Activated CD4-positive, alpha-beta T cell treated with anti-CD3 and anti-CD28 coated beads, Interleukin-2, amount 10 ng/mL, durations not matched to agents 7 days and 5 days (primary cell): ENCODE data around the gene PHF12. TPM values are rescaled to one million over a fixed set of nuclear protein-coding genes. Genes with fewer than 3 reads are reported as not detected.
A peak's percentile ranks its signal among the peaks of the same experiment; 100 is the strongest.

Experiments
- CTCF ChIA-PET: fragments of 350-600 bp; sonication (Branson Sonifier 250); formaldehyde crosslinking; loops from one replicate; lab custom pipeline; 2021; ENCODE audit warnings: antibody characterized with exemption; lab: Charles Lee
- POLR2A ChIA-PET: fragments of 350-600 bp; sonication (Branson Sonifier 250); formaldehyde crosslinking; loops from one replicate; lab custom pipeline; 2021; ENCODE audit warnings: antibody characterized with exemption; lab: Charles Lee
- DNase-seq: peaks from one replicate; pipeline ENCODE4 v3.0.0-alpha.2; 2020
- H3K27ac Mint-ChIP-seq: one replicate; pipeline ENCODE4 v1.8.0; 2021; ENCODE audit warnings: mild to moderate bottlenecking, moderate library complexity, mixed read lengths
- H3K27me3 Mint-ChIP-seq: one replicate; pipeline ENCODE4 v1.8.0; 2021; ENCODE audit warnings: mixed read lengths
- H3K36me3 Mint-ChIP-seq: one replicate; pipeline ENCODE4 v1.8.0; 2021; ENCODE audit warnings: low read depth, mixed read lengths
- H3K4me1 Mint-ChIP-seq: one replicate; pipeline ENCODE4 v1.8.0; 2021; ENCODE audit warnings: mixed read lengths
- H3K4me3 Mint-ChIP-seq: one replicate; pipeline ENCODE4 v1.8.0; 2021; ENCODE audit warnings: mild to moderate bottlenecking, moderate library complexity, mixed read lengths
- H3K9me3 Mint-ChIP-seq: one replicate; pipeline ENCODE4 v1.8.0; 2021; ENCODE audit warnings: mixed read lengths
- total RNA-seq, 2 experiments: library from RNA; stranded (reverse); gene quantifications; one replicate each; pipeline ENCODE4 v1.2.3, GENCODE V29; 2021

Gene PHF12
- 10 to 100 TPM; 72.3 to 78.1 TPM for total RNA-seq

- POLR2A ChIA-PET, result interaction anchor here (0.8 to 1.6 kb wide), 3 partner anchors 189 to 232 kb away, joined by 3 to 10 read pairs (median 3); partner anchors contain the start of gene RPL23A
- peaks cover 26% of the 10 kb centered on the region for H3K36me3 Mint-ChIP-seq
- peak within 1 kb of the TSS; percentile 92 for H3K4me3 Mint-ChIP-seq
- peak within 1 kb of the TSS; percentile 92 for H3K27ac Mint-ChIP-seq
- CTCF ChIA-PET, result interaction anchor here (0.7 to 4.2 kb wide), 11 partner anchors 12 to 232 kb away, joined by 3 to 41 read pairs (median 5); partner anchors contain the start of genes DHRS13, RPL23A and TLCD1
- H3K4me1 Mint-ChIP-seq, result peaks cover 21% of the 10 kb centered on the region
- DNase-seq, result peak; percentile 100
- H3K27me3 Mint-ChIP-seq, result no peaks in the 10 kb centered on the region
- H3K9me3 Mint-ChIP-seq, result no peaks in the 10 kb centered on the region
Measured at GRCh38 chr17:28951428-28951990, at the start of gene PHF12. TSS of gene PHF12 (minus strand) at chr17:28951518. CDS start at chr17:28950960, 558 bp downstream.

GRCh38 chr17:29000973-29001372, 49.7 kb upstream of the PHF12 start:
- DNase-seq, result no peak
- Mint-ChIP-seq H3K4me1 (peaks cover 2% of the 10 kb centered on the region), H3K27ac (no peak overlapping the region), H3K4me3 (no peak overlapping the region), H3K27me3 (peaks cover 21% of the 10 kb centered on the region), H3K36me3 (no peaks in the 10 kb centered on the region), H3K9me3 (no peaks in the 10 kb centered on the region)
- POLR2A ChIA-PET, result no interaction called here
- CTCF ChIA-PET, result no interaction called here

GRCh38 chr17:28999206-28999605, 47.9 kb upstream of the PHF12 start:
- ChIA-PET CTCF (no interaction called here), POLR2A (no interaction called here)
- no peak overlapping the region for H3K4me3 Mint-ChIP-seq
- no peaks in the 10 kb centered on the region for H3K4me1 Mint-ChIP-seq
- no peak overlapping the region for H3K27ac Mint-ChIP-seq
- no peak for DNase-seq
- H3K36me3 Mint-ChIP-seq, result no peaks in the 10 kb centered on the region
- H3K27me3 Mint-ChIP-seq, result peaks cover 10% of the 10 kb centered on the region
- no peaks in the 10 kb centered on the region for H3K9me3 Mint-ChIP-seq

GRCh38 chr17:28997806-28998205, 46.5 kb upstream of the PHF12 start:
- Mint-ChIP-seq H3K27ac (no peak overlapping the region), H3K27me3 (peaks cover 3% of the 10 kb centered on the region), H3K36me3 (no peaks in the 10 kb centered on the region), H3K4me3 (no peak overlapping the region), H3K9me3 (no peaks in the 10 kb centered on the region), H3K4me1 (no peaks in the 10 kb centered on the region)
- ChIA-PET POLR2A (no interaction called here), CTCF (no interaction called here)
- no peak for DNase-seq

- H3K9me3 Mint-ChIP-seq, result no peaks in the 10 kb centered on the region
- POLR2A ChIA-PET, result no interaction called here
- no peaks in the 10 kb centered on the region for H3K4me1 Mint-ChIP-seq
Measured at GRCh38 chr17:28996554-28997096, 45.3 kb upstream of the PHF12 start.

GRCh38 chr17:28993645-28994426, 42.5 kb upstream of the PHF12 start:
- POLR2A ChIA-PET, result no interaction called here
- H3K4me1 Mint-ChIP-seq, result no peaks in the 10 kb centered on the region
- H3K36me3 Mint-ChIP-seq, result no peaks in the 10 kb centered on the region
- CTCF ChIA-PET, result interaction anchor here (1.5 kb wide), 1 partner anchor 230 kb away, joined by 3 read pairs; no protein-coding TSS in a partner anchor
- H3K27ac Mint-ChIP-seq, result no peak overlapping the region
- no peak for DNase-seq
- no peaks in the 10 kb centered on the region for H3K9me3 Mint-ChIP-seq
- no peak overlapping the region for H3K4me3 Mint-ChIP-seq
- peaks cover under 1% of the 10 kb centered on the region for H3K27me3 Mint-ChIP-seq

More at GRCh38 chr17:28996554-28997096, 45.3 kb upstream of the PHF12 start:
- Mint-ChIP-seq H3K27me3 (peaks cover 3% of the 10 kb centered on the region), H3K4me3 (no peak overlapping the region), H3K27ac (no peak overlapping the region), H3K36me3 (no peaks in the 10 kb centered on the region)
- no peak for DNase-seq
- CTCF ChIA-PET, result no interaction called here

- Mint-ChIP-seq H3K9me3 (no peaks in the 10 kb centered on the region), H3K4me1 (no peaks in the 10 kb centered on the region), H3K27ac (no peak overlapping the region), H3K27me3 (no peaks in the 10 kb centered on the region), H3K36me3 (no peaks in the 10 kb centered on the region), H3K4me3 (no peak overlapping the region)
- no peak for DNase-seq
- ChIA-PET POLR2A (no interaction called here), CTCF (interaction anchor here (1.5 to 2.2 kb wide), 2 partner anchors 12 to 229 kb away, joined by 3 to 5 read pairs; no protein-coding TSS in a partner anchor)
Measured at GRCh38 chr17:28992625-28993600, 41.6 kb upstream of the PHF12 start.

- Mint-ChIP-seq H3K27me3 (no peaks in the 10 kb centered on the region), H3K4me1 (no peaks in the 10 kb centered on the region), H3K4me3 (no peak overlapping the region), H3K27ac (no peak overlapping the region), H3K9me3 (no peaks in the 10 kb centered on the region), H3K36me3 (no peaks in the 10 kb centered on the region)
- ChIA-PET CTCF (interaction anchor here (0.6 to 2.2 kb wide), 2 partner anchors 11 to 72 kb away, joined by 3 to 5 read pairs; no protein-coding TSS in a partner anchor), POLR2A (no interaction called here)
- DNase-seq, result no peak
Measured at GRCh38 chr17:28992185-28992584, 40.9 kb upstream of the PHF12 start.

GRCh38 chr17:28991779-28992178, 40.5 kb upstream of the PHF12 start:
- Mint-ChIP-seq H3K4me1 (no peaks in the 10 kb centered on the region), H3K9me3 (no peaks in the 10 kb centered on the region), H3K27me3 (no peaks in the 10 kb centered on the region), H3K36me3 (no peaks in the 10 kb centered on the region), H3K4me3 (no peak overlapping the region), H3K27ac (no peak overlapping the region)
- ChIA-PET POLR2A (no interaction called here), CTCF (interaction anchor here (0.6 to 2.2 kb wide), 2 partner anchors 11 to 73 kb away, joined by 3 to 5 read pairs; no protein-coding TSS in a partner anchor)
- DNase-seq, result no peak

- H3K27me3 Mint-ChIP-seq, result no peaks in the 10 kb centered on the region
- H3K27ac Mint-ChIP-seq, result no peak overlapping the region
- ChIA-PET CTCF (no interaction called here), POLR2A (no interaction called here)
- H3K4me1 Mint-ChIP-seq, result peaks cover under 1% of the 10 kb centered on the region
- no peaks in the 10 kb centered on the region for H3K9me3 Mint-ChIP-seq
- no peak overlapping the region for H3K4me3 Mint-ChIP-seq
- DNase-seq, result no peak
- H3K36me3 Mint-ChIP-seq, result no peaks in the 10 kb centered on the region
Measured at GRCh38 chr17:28989028-28989427, 37.7 kb upstream of the PHF12 start.

GRCh38 chr17:28988475-28988874, 37.2 kb upstream of the PHF12 start:
- Mint-ChIP-seq H3K9me3 (no peaks in the 10 kb centered on the region), H3K27me3 (no peaks in the 10 kb centered on the region), H3K27ac (no peak overlapping the region), H3K4me3 (no peak overlapping the region), H3K36me3 (no peaks in the 10 kb centered on the region), H3K4me1 (peaks cover 6% of the 10 kb centered on the region)
- POLR2A ChIA-PET, result no interaction called here
- no peak for DNase-seq
- CTCF ChIA-PET, result no interaction called here
